Colon (tissue), 2 donors: Measurements from ENCODE around the gene UCMA.

Source experiments
- FAIRE-seq: peaks from 2 replicates; lab custom pipeline; 2012; peaks lifted over from hg19 to GRCh38; lab: Jason Lieb, UNC
- donor health status: control.
- donor health status: control.

Gene UCMA

GRCh38 chr10:13231808-13232207 lies 2.4 kb downstream of the UCMA start:
- FAIRE-seq: no peak

GRCh38 chr10:13231190-13231589 lies 3.0 kb downstream of the UCMA start:
- no peak for FAIRE-seq

- no peak for FAIRE-seq
Observed at GRCh38 chr10:13227031-13227430, 7.1 kb downstream of the UCMA start.

GRCh38 chr10:13225601-13226000 lies 8.6 kb downstream of the UCMA start:
- FAIRE-seq: no peak

GRCh38 chr10:13224210-13224995 lies 9.8 kb downstream of the UCMA start:
- no peak for FAIRE-seq

GRCh38 chr10:13223241-13223640 lies 10.9 kb downstream of the UCMA start:
- no peak for FAIRE-seq

- no peak for FAIRE-seq
Observed at GRCh38 chr10:13222566-13222965, 11.6 kb downstream of the UCMA start.

GRCh38 chr10:13222151-13222550 lies 12.0 kb downstream of the UCMA start:
- FAIRE-seq: no peak

- FAIRE-seq: no peak
Observed at GRCh38 chr10:13221572-13221971, 12.6 kb downstream of the UCMA start.

- no peak for FAIRE-seq
Observed at GRCh38 chr10:13219685-13220670, 14.2 kb downstream of the UCMA start.

- FAIRE-seq: no peak
Observed at GRCh38 chr10:13218878-13219277, 15.3 kb downstream of the UCMA start.

- FAIRE-seq: no peak
Observed at GRCh38 chr10:13213163-13213562, 21.0 kb downstream of the UCMA start.

GRCh38 chr10:13206546-13207443 lies 27.4 kb downstream of the UCMA start:
- no peak for FAIRE-seq

GRCh38 chr10:13206091-13206490 lies 28.1 kb downstream of the UCMA start:
- FAIRE-seq: no peak

- no peak for FAIRE-seq
Observed at GRCh38 chr10:13201132-13201531, 33.0 kb downstream of the UCMA start.

- no peak for FAIRE-seq
Observed at GRCh38 chr10:13195016-13195415, 39.2 kb downstream of the UCMA start.

GRCh38 chr10:13193637-13194036 lies 40.5 kb downstream of the UCMA start:
- FAIRE-seq: no peak

- no peak for FAIRE-seq
Observed at GRCh38 chr10:13191362-13191761, 42.8 kb downstream of the UCMA start.

GRCh38 chr10:13190816-13191215 lies 43.4 kb downstream of the UCMA start:
- no peak for FAIRE-seq

GRCh38 chr10:13189961-13190360 lies 44.2 kb downstream of the UCMA start:
- FAIRE-seq: no peak

GRCh38 chr10:13188593-13188992 lies 45.6 kb downstream of the UCMA start:
- no peak for FAIRE-seq

GRCh38 chr10:13187135-13187534 lies 47.0 kb downstream of the UCMA start:
- no peak for FAIRE-seq
